Esophagus squamous epithelium (tissue), 5 donors: Measurements from ENCODE around the gene FMO2. TPM values are rescaled to one million over a fixed set of nuclear protein-coding genes. Genes with fewer than 3 reads are reported as not detected.

ENCODE experiments used
- DNase-seq: peaks from one replicate; lab custom pipeline; 2025; lab: John Stamatoyannopoulos, UW
- H3K27ac ChIP-seq, 4 donors: fragments of 200-600 bp; sonication (generic); one replicate each; pipeline ENCODE4 v1.5.1; 2016 to 2019; ENCODE audit warnings: mild to moderate bottlenecking in 1 of 4
- H3K27me3 ChIP-seq, 4 donors: fragments of 200-600 bp; sonication (generic); 1 replicate in 3 of 4; 2 replicates in 1 of 4; pipeline versions ENCODE4 v1.5.1 to v1.6.0; 2017 to 2021; ENCODE audit warnings: antibody characterized with exemption in 1 of 4
- H3K36me3 ChIP-seq, 3 donors: fragments of 200-600 bp; sonication (generic); one replicate each; pipeline ENCODE4 v1.5.1; 2016 to 2019
- H3K4me1 ChIP-seq, 3 donors: fragments of 200-600 bp; sonication (generic); one replicate each; pipeline ENCODE4 v1.5.1; 2017 to 2019
- H3K4me3 ChIP-seq, 4 donors: fragments of 200-600 bp; sonication (generic); 1 replicate in 3 of 4; 2 replicates in 1 of 4; pipeline ENCODE4 v1.5.1; 2016 to 2019; ENCODE audit warnings: mild to moderate bottlenecking in 2 of 4, moderate library complexity in 1 of 4
- H3K9me3 ChIP-seq, 3 donors: fragments of 200-600 bp; sonication (generic); one replicate each; pipeline ENCODE4 v1.5.1; 2016 to 2019
- POLR2A ChIP-seq, 4 donors: fragments of 450-650 bp; IDR thresholded peaks; one replicate each; pipeline ENCODE4 v1.6.1; 2017; ENCODE audit warnings: antibody characterized with exemption in 4 of 4, mild to moderate bottlenecking in 4 of 4, moderate library complexity in 3 of 4
- WGBS, 2 donors: methylation state at CpG; one replicate each; pipeline ENCODE4 v1.1.5; 2018; 5-methylcytosine and 5-hydroxymethylcytosine counted together
- intact Hi-C: fragments of 100-400 bp; cut with DNase I; formaldehyde crosslinking; loops from one replicate; pipeline ENCODE4 v1.15.0; 2022
- total RNA-seq, 4 donors: library from RNA; depleted of rRNA; stranded (reverse); fragments of >200 nt; gene quantifications; one replicate each; pipeline ENCODE4 v1.1.0, GENCODE V29; 2016
- TF ChIP-seq, protein P1 (sequence below), 6 experiments: fragments of 450-650 bp in 4 of 6; fragments of 200-600 bp in 2 of 6; sonication (generic) in 2 of 6; IDR thresholded peaks; one replicate each; pipeline ENCODE4 v1.5.1; 2016 to 2019; ENCODE audit warnings: antibody characterized with exemption in 6 of 6, mild to moderate bottlenecking in 4 of 6, moderate library complexity in 4 of 6
- donor health status: DM: yes; HTN: yes; CAD: no.

FMO2 gene
- total RNA-seq, 4 donors from 2014 or later = 53.4 to 146 (median 68.8) TPM

DNA sequence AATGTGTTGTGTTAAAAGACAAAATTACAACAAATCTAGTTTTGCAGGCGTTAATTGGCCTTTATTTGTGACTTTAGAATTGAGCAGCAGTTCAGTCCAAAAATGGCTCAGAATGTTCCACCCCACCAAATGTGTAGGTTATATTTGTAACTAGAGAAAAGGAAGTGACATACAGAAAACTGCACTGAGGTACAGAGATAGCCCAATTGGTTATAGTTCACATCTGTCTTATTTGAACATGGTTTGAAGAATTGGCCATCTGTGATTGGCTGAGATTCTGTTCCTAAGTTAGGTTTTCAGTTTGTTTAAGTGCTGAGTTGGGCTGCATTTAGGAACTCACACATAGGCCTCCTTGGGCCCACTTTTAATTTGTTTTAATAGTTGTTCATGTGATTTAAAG, 12.0 kb upstream of the FMO2 start:
- no peaks in the 10 kb centered on the region for H3K27me3 ChIP-seq
- H3K36me3 ChIP-seq = no peaks in the 10 kb centered on the region
- whole genome bisulfite sequencing, 2 donors = 55 to 78% methylated on average over 1 of the region's 1 CpG
- no peaks in the 10 kb centered on the region for H3K9me3 ChIP-seq
- intact Hi-C loops = no loop called here
- no peak for DNase-seq
- no peak overlapping the region for H3K27ac ChIP-seq
- TF ChIP-seq, protein P1, sequence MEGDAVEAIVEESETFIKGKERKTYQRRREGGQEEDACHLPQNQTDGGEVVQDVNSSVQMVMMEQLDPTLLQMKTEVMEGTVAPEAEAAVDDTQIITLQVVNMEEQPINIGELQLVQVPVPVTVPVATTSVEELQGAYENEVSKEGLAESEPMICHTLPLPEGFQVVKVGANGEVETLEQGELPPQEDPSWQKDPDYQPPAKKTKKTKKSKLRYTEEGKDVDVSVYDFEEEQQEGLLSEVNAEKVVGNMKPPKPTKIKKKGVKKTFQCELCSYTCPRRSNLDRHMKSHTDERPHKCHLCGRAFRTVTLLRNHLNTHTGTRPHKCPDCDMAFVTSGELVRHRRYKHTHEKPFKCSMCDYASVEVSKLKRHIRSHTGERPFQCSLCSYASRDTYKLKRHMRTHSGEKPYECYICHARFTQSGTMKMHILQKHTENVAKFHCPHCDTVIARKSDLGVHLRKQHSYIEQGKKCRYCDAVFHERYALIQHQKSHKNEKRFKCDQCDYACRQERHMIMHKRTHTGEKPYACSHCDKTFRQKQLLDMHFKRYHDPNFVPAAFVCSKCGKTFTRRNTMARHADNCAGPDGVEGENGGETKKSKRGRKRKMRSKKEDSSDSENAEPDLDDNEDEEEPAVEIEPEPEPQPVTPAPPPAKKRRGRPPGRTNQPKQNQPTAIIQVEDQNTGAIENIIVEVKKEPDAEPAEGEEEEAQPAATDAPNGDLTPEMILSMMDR (IDR thresholded peaks at IDR 0.05) = no peak
- TF ChIP-seq POLR2A (IDR thresholded peaks at IDR 0.05) = no peak
- no peak overlapping the region for H3K4me3 ChIP-seq
- peaks cover 0 to 37% (median 4%) of the 10 kb centered on the region in 3 donors for H3K4me1 ChIP-seq

DNA sequence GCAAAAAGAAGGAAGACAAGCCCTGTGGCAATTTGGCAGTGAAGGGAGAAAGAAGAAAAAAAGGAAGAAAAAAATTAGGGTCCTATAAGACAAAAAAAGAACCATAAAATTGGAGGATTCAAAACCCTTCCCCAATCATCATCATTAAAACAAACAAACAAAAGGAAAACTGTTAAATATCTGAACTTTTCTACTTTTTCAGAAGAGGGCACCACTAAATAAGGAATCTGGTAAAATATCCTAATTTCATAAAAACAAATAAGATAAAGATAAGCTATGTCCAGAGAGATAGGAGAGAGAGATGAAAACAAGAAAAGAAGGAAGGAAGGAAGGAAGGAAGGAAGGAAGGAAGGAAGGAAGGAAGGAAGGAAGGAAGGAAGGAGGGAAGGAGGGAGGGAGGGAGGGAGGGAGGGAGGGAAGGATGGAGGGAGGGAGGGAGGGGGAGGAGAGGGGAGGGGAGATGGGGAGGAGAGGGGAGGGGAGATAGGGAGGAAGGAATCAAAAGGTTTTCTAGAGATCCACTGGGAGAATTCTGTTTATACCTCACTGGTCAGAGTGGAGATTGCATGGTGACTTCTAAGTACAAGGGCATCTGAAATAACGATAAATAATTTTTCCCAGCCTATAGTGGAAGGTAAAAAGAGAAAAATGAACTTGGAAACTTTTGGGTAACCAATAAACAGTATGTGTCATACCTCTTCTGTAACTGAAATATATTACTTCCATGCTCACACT, 10.4 kb upstream of the FMO2 start:
- H3K4me1 ChIP-seq = peaks cover 0 to 22% (median 0%) of the 10 kb centered on the region in 3 donors
- 93 to 100% methylated on average over 1 of the region's 1 CpG for WGBS, 2 donors
- no peaks in the 10 kb centered on the region for H3K27me3 ChIP-seq
- H3K36me3 ChIP-seq = no peaks in the 10 kb centered on the region
- no peaks in the 10 kb centered on the region for H3K9me3 ChIP-seq
- no peak overlapping the region for H3K27ac ChIP-seq
- TF ChIP-seq, protein P1 (IDR thresholded peaks at IDR 0.05) = no peak
- no peak for TF ChIP-seq POLR2A (IDR thresholded peaks at IDR 0.05)
- H3K4me3 ChIP-seq = no peak overlapping the region
- intact Hi-C loops = no loop called here
- DNase-seq = no peak

DNA sequence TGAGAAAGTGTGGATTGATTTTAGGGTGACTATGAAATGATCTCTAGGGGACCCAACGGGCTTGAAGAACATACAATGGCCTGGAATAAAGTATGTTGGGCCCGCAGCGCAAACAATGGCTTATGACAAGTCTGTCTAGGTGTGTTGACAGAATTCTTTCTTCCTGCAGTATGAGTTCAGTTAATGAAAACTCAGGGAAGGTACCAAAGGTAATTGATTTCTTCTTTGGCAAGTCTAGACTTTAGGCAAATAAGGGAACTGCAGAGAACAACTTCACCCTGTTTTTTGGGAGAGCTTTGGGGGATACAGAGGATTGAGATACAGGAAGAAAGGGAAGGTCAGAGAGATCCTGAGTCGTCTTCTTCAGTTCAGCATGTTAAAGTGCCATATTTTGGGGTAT, 7.8 kb upstream of the FMO2 start:
- no peak for DNase-seq
- H3K4me3 ChIP-seq = no peak overlapping the region
- no peak overlapping the region for H3K27ac ChIP-seq
- intact Hi-C loops = no loop called here
- H3K36me3 ChIP-seq = no peaks in the 10 kb centered on the region
- no peaks in the 10 kb centered on the region for H3K9me3 ChIP-seq
- H3K27me3 ChIP-seq = no peaks in the 10 kb centered on the region
- TF ChIP-seq, protein P1 (IDR thresholded peaks at IDR 0.05) = no peak
- no peak for TF ChIP-seq POLR2A (IDR thresholded peaks at IDR 0.05)
- peaks cover 0 to 11% (median 0%) of the 10 kb centered on the region in 3 donors for H3K4me1 ChIP-seq
- 84 to 88% methylated on average over 4 of the region's 4 CpGs for WGBS, 2 donors

DNA sequence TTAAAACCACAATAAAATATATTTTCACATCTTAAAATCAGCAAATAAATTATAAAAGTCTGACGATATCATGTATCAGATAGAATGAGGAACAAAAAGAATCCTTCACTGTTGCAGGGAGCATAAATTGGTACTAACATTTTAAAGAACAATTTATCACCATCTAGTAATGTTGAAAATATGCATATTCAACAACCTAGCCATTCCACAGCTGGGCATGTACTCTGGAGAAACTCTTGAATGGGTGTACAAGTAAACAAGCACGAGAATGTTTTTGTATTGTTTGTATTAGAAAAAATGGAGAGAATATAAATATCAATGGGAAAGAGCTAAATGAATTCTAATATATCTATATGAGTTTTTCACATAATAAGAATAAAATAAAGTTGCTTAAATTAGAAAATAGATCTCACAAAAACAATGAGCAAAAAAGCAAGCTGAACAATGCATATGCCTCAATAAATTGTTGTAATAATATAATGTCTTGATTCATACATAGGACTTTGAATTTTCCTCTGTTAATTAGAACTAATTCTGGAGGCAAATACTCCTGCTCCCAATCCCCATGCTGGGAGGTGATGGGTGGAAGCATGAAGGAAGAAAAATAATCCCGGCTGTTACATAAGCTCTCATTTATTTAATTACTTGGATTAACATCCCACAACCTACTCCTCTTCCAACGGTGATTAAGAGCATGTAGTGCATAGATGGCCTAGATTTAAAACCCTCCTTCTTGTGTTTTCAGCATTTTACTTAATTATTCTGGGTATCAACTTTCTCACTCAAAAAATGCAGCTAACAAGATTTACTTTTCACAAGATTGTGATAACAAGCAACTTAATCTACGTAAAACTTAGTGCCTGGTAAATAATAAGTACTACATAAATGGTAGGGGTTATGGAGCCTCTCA, 5.5 kb upstream of the FMO2 start:
- 62 to 73% methylated on average over 5 of the region's 5 CpGs for WGBS, 2 donors
- Histone ChIP-seq H3K27me3 (no peaks in the 10 kb centered on the region), H3K27ac (no peak overlapping the region), H3K36me3 (no peaks in the 10 kb centered on the region), H3K4me3 (no peak overlapping the region), H3K4me1 (peaks cover 0 to 12% (median 4%) of the 10 kb centered on the region in 3 donors), H3K9me3 (no peaks in the 10 kb centered on the region)
- TF ChIP-seq, protein P1 (IDR thresholded peaks at IDR 0.05) = no peak
- TF ChIP-seq POLR2A (IDR thresholded peaks at IDR 0.05) = no peak
- DNase-seq = no peak
- intact Hi-C loops = loop anchor here (10.0 kb wide), 1 partner anchor 95 kb away; no protein-coding TSS in a partner anchor
